IPS-18a (cell line): ENCODE measurements around the gene CCL27.

Experiments
- H3K27ac ChIP-seq: one replicate; pipeline ENCODE4 v1.5.1; 2013; ENCODE audit warnings: low read length
- H3K27me3 ChIP-seq: one replicate; pipeline ENCODE4 v1.6.1; 2013; ENCODE audit warnings: mild to moderate bottlenecking, low read length; ENCODE audit not compliant: control insufficient read depth, insufficient read depth
- H3K36me3 ChIP-seq: one replicate; pipeline ENCODE4 v1.6.1; 2013; ENCODE audit warnings: low read depth, low read length; ENCODE audit not compliant: control insufficient read depth
- H3K4me1 ChIP-seq: one replicate; pipeline ENCODE4 v1.6.1; 2013; ENCODE audit warnings: low read depth, low read length; ENCODE audit not compliant: control insufficient read depth
- H3K4me3 ChIP-seq: one replicate; pipeline ENCODE4 v1.5.1; 2013; ENCODE audit warnings: low read length
- H3K9ac ChIP-seq: one replicate; pipeline ENCODE4 v1.6.1; 2013; ENCODE audit warnings: mild to moderate bottlenecking, low read length, moderate library complexity
- H3K9me3 ChIP-seq: one replicate; pipeline ENCODE4 v1.6.1; 2013; ENCODE audit warnings: low read depth, low read length; ENCODE audit not compliant: control insufficient read depth

CCL27 gene

GRCh38 chr9:34615132-34615531, 47.3 kb downstream of the CCL27 start:
- Histone ChIP-seq H3K4me3 (no peak overlapping the region), H3K27me3 (peaks cover 5% of the 10 kb centered on the region), H3K4me1 (peaks cover 11% of the 10 kb centered on the region), H3K36me3 (no peaks in the 10 kb centered on the region), H3K9me3 (no peaks in the 10 kb centered on the region), H3K27ac (no peak overlapping the region), H3K9ac (no peak overlapping the region)

- peaks cover 5% of the 10 kb centered on the region for H3K27me3 ChIP-seq
- peak overlapping the region; percentile 86 for H3K9ac ChIP-seq
- no peaks in the 10 kb centered on the region for H3K36me3 ChIP-seq
- peaks cover 11% of the 10 kb centered on the region for H3K4me1 ChIP-seq
- no peaks in the 10 kb centered on the region for H3K9me3 ChIP-seq
- peak overlapping the region; percentile 86 for H3K4me3 ChIP-seq
- H3K27ac ChIP-seq, result no peak overlapping the region
Observed at GRCh38 chr9:34612788-34613390, 49.6 kb downstream of the CCL27 start.
